Measurements from ENCODE around the gene VSTM2L.

- no peak for TF ChIP-seq CTCF (IDR thresholded peaks at IDR 0.05)
- no peak for TF ChIP-seq EP300 (IDR thresholded peaks at IDR 0.05)
- no peak for TF ChIP-seq POLR2A (IDR thresholded peaks at IDR 0.05)
Measured at GRCh38 chr20:37895166-37895565, 7.8 kb upstream of the VSTM2L start.
